GDM1 (cell line): ENCODE measurements around the gene PTPN6.

ENCODE experiments used
- DNase-seq: peaks from one replicate; lab custom pipeline; 2025; lab: John Stamatoyannopoulos, UW

Gene PTPN6

DNA sequence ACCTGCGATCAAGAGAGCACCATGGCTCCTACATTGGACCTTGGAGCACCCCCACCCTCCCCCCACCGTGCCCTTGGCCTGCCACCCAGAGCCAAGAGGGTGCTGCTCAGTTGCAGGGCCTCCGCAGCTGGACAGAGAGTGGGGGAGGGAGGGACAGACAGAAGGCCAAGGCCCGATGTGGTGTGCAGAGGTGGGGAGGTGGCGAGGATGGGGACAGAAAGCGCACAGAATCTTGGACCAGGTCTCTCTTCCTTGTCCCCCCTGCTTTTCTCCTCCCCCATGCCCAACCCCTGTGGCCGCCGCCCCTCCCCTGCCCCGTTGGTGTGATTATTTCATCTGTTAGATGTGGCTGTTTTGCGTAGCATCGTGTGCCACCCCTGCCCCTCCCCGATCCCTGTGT, 9.4 kb upstream of the PTPN6 start:
- no peak for DNase-seq

DNA sequence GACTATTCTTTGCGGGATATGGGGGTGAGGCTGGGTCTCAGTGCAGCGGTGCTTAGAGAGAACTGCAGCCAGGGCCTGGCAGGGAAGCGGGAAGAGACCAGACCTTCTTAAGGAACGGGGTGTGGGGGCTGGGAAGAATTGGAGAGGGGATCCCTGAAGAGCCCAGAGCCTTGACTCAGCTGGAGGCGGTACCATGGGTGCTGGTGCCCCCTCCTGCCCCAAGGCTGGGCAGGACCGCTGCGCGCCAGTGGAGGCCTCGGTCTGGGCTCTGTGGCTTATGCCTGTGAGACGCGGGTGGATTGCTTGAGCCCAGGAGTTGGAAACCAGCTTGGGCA, 8.9 kb upstream of the PTPN6 start:
- no peak for DNase-seq

GRCh38 chr12:6943389-6943721, 7.8 kb upstream of the PTPN6 start:
- DNase-seq = peak; percentile 74

DNA sequence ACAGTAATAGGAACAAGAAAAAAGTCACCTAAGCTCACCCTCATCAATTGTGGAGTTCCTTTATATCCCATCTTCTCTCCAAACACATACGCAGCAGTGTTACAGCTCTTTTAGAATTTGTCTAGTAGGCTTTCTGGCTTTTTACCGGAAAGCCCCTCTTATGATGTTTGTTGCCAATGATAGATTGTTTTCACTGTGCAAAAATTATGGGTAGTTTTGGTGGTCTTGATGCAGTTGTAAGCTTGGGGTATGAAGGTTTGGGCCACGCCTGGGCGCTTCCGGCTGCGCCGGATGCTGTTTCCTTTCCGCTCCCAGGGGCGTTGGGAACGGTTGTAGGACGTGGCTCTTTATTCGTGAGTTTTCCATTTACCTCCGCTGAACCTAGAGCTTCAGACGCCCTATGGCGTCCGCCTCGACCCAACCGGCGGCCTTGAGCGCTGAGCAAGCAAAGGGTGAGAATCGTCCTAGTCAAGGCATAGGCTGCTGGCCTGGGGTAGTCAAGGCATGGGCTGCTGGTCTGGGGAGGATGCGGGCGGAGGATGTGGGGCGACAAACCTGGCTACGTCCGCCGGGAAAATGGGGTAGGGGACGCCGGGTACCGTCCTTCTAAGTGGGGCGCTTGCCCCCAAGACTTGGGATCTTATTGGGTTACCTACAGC, 7.3 kb upstream of the PTPN6 start, which contains the start of the genes C12orf57 and RNU7-1:
C12orf57 (plus strand) TSS at position 301 of the 659 bp plus-strand sequence; CDS start at position 401, 100 bp downstream.
RNU7-1 (plus strand) TSS at position 95 of the 659 bp plus-strand sequence.
- peak; percentile 84 for DNase-seq

- DNase-seq = peak; percentile 84
Observed at GRCh38 chr12:6944381-6945186, 6.6 kb upstream of the PTPN6 start.

DNA sequence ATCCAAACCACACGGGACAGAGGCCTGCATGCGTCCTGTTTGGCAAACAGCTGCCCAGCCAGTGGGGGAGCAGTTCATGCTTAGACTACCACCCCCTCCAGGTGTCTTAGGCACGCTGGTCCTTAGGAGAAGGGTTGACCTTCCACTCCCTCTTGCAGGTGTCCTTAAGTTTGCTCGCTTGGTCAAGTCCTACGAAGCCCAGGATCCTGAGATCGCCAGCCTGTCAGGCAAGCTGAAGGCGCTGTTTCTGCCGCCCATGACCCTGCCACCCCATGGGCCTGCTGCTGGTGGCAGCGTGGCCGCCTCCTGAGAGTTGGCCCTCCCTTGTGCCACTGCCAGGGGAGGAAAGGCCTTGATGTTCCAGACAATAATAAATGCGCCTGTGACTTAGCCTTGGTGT, 5.5 kb upstream of the PTPN6 start:
- no peak for DNase-seq

DNA sequence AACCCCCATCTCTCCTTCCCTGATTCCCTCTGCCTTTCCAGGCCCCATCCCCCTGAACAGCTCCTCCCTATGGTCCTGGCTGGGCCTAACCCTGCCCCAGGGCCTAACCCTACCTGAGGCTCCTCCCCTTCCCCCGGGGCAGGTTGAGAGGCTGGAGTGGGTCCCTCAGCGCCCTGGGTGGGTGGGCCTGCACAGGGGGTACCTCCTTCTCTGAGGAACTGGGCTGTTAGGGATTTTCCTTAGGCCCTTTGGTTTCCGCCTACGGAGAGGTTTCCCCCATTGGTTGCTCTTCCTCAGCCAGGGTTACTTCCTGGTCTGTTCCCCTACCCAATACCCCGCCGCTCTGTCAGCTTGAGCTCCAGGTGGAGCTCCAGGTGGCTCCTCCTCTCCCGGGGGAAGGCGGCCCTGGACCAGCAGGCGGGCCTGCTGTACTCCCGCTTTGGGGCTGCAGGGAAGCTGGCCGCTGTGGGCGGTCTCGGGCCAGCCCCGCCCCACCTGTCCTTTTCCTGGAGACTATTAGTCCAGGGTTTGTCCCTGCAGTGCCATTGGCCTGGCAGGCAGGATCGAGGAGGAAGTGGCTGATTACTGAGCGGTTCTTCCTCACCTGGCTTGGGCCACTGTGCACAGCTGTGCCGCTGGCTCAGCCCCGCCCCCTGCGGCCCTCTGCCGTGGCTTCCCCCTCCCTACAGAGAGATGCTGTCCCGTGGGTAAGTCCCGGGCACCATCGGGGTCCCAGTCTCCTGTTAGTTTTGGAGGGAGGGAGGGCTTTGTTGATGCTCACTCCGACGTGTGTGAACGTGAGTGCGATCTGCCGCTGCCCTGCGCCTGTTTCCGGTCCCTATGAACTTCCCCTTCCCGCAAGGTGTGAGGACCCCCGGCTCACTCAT, 4.9 kb upstream of the PTPN6 start:
- DNase-seq = no peak

DNA sequence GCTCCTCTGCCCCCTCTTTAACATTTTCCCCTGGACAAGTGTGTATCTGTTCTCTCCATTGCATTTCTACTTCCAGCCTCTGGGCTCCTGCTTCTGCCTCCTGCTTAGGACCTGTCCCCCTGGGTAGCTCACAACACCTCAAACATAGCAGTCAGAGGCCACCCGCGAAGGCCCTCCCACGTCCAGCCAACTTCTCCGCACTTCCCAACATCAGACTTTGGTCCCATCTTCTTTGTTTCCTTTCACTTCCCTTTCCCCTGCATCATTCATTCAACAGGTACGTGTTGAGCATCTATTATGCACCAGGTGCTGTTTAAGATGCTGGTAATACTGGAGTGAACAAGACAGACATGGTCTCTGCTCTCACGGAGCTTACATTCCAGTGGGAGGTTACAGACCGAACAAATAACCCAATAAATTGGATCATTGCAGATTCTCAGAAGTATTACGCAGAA, 4.2 kb upstream of the PTPN6 start:
- no peak for DNase-seq

GRCh38 chr12:6947615-6948014, 3.5 kb upstream of the PTPN6 start:
- no peak for DNase-seq

DNA sequence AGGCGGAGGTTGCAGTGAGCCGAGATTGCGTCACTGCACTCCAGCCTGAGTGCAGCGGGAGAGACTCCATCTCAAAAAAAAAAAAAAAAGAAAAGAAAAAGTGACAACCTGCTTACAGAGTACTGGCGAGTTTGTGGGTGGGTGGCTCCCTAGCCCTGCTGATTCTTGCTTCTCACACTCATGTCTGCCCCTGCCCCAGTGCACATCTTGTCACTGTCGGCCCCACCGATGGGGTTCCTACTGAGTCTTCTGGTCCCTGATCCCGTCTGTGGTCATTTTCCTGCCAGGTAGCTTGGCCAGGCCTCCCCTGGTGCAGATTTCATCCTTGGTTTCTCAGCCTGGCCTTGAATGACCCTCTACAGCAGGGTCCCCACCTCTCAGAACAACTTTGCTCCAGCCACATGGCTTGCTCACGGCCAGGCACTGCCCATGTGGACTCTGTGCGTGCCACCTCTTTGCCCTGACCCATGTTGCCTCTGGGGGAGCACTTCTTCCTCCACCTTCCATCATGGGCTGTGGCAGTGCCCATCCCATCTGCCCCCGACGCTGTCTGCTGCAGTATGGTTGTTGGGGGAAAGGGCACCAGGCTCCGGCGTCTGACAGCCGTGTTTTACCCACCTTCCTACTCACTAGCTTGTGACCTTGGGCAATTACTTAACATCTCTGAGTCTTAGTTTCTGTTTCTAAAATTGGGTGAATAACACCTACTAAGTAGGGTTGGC, 2.1 kb upstream of the PTPN6 start:
- DNase-seq = no peak

- no peak for DNase-seq
Observed at GRCh38 chr12:6950401-6950801, 755 bp upstream of the PTPN6 start.

- no peak for DNase-seq
Observed at GRCh38 chr12:6951551-6952120, 480 bp downstream of the PTPN6 start.

DNA sequence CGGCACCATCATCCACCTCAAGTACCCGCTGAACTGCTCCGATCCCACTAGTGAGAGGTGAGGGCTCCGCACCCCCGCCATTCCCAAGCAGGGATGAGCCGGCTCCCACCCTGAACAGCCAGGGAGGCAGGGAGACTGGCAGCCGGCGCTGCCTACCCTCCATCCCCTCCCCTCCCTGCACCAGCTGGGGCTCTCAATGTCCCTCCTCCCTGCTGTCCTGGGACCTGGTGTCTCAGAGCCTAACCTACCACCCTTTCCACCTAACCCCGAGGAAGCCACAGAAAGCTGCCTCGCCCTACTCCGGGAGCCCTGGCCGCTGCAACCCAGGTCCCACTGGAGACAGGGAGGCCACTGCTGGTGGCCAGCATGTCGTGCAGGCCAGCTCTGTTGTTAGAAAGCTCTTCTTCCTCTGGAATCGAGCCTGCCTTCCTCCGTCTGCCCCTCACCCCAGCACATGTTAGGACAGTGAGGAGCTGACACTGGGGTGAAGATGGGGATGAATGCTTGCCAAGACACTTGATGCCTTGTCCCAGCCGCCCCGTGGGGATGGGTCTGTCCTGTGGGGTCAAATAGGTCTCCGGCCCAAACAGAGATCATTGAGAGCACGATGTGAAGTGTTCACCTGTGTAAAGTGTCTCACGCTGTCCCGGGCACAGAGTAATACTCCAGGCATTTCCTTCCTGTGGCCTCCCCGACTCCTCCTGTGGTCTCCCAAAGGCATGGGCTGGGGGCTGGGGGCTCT, 1.1 kb downstream of the PTPN6 start:
- DNase-seq = no peak

GRCh38 chr12:6952863-6953441, 1.8 kb downstream of the PTPN6 start:
- no peak for DNase-seq

DNA sequence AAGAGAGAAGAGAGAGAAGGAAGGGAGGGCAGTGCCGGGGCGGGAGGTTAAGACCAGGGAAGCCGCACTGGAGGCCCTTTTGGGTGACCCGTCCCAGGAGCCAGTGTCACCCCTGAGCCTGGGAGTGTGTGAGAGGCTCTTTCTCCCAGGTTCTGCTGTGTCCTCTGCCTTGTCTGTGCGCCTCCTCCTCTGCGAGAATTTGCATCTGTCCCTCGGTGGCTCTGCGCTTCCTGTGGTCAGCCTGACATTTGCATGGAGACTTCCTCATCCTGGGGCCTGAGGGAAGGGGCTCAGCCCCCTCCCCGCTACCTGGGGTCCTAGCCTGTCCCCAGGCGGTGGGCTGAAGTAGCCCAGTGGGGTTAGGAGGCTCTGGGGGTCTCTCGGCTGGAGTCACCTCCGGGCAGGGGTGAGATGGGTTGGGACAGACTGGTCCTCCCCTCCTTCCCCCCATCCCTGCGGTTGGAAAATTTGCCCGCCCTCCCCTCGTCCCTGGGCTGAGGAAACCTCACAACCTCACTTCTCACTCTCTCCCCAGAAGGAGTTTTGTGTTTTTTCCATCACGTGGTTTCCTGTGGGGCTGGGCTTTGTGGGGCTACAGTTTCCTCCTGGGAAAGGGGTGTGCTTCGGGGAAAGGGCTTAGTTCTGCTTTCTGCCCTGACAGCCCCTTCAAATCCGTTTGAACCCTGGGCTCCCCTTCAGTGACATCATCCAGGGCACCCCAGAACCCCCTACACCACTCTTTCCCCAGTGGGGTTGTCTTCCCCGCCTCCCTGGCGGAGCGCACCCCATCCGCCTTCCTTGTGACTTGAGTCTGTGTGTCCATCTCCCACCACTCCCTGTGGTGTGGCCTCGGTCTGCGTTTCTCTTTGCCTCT, 2.5 kb downstream of the PTPN6 start:
- peak; percentile 87 for DNase-seq

DNA sequence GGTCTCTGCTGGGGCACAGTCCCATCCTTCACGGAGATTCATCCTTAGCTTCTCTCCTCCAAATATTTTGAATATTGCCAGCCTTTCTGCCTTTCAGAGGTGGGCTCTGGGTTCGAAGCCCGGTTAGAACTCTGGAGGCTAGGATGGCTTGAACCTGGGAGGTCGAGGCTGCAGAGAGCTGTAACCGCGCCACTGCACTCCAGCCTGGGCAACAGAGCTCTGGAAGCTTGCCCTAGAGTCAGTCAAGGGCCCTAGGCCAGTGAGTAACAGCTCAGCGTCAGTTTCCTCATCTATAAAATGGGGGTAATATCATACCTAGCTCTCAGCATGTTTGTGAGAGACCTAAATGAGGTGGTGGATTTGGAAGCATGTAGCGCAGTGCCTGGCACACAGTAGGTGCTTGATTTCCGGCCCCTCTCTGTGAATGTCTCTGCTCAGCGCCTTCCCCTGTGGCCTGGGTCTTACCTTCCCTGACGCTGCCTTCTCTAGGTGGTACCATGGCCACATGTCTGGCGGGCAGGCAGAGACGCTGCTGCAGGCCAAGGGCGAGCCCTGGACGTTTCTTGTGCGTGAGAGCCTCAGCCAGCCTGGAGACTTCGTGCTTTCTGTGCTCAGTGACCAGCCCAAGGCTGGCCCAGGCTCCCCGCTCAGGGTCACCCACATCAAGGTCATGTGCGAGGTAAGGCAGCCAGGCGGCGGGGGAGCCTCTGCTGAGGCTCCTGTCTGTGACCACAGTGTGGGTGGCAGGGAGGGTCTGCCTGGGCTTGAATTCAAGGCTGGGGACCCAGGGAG, 3.4 kb downstream of the PTPN6 start:
- DNase-seq = no peak

DNA sequence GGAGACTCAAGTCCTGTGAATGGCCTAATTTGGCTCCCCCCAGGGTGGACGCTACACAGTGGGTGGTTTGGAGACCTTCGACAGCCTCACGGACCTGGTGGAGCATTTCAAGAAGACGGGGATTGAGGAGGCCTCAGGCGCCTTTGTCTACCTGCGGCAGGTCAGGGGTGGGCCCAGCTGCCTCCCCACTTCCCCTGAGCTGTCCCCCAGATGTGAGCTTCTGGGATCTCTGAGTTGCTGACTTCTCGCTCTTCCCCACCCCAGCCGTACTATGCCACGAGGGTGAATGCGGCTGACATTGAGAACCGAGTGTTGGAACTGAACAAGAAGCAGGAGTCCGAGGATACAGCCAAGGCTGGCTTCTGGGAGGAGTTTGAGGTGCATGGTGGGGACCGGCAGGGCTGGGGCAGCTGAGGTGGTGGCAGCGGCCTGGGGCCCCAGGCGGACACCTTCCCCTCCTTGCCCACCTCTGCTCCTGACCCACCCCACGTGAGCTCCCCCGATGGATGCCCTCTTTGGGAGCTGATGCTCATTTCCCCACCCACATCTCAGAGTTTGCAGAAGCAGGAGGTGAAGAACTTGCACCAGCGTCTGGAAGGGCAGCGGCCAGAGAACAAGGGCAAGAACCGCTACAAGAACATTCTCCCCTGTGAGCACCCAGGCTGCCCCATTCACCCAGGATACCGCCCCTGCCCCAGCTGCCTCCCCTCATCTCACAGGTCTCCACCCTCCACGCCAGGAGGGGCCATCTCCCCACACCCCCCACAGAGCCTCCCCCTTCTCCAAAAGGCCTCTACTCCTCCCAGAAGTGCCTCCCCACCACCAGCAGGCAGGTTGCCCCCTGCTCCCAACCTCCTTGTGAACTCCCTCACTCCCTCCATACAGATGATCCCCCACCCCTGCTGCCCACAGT, 4.2 kb downstream of the PTPN6 start:
- DNase-seq = no peak
